GM23338 (cell line): ENCODE data around the gene KCNK10.

ENCODE experiments used
- EZH2 ChIP-seq: fragments of 200-600 bp; sonication (generic); IDR thresholded peaks from one replicate; pipeline ENCODE4 v1.8.0; 2017; ENCODE audit warnings: antibody characterized with exemption, mild to moderate bottlenecking, low read depth; ENCODE audit not compliant: unreplicated experiment
- NANOG ChIP-seq: IDR thresholded peaks from 2 replicates; pipeline ENCODE4 v1.6.1; 2016; ENCODE audit warnings: antibody characterized with exemption, borderline replicate concordance
- POLR2AphosphoS5 ChIP-seq: IDR thresholded peaks from 2 replicates; pipeline ENCODE4 v1.6.1; 2016; ENCODE audit warnings: antibody characterized with exemption, low read depth
- TF ChIP-seq, protein P1 (sequence below), 2 experiments: fragments of 200-600 bp in 1 of 2; sonication (generic) in 1 of 2; conservative IDR thresholded peaks; 2 replicates each; pipeline versions ENCODE4 v1.5.1 to v1.6.1; 2016 to 2017; ENCODE audit warnings: antibody characterized with exemption in 2 of 2, low read depth in 2 of 2, mild to moderate bottlenecking in 2 of 2, moderate library complexity in 1 of 2
- TF ChIP-seq, protein P2 (sequence below): fragments of 250-450 bp; sonication (Bioruptor Pico); IDR thresholded peaks from 2 replicates; pipeline ENCODE4 v1.5.0; 2020; ENCODE audit warnings: mild to moderate bottlenecking, moderate library complexity

GRCh38 chr14:88166616-88167015 lies 156.5 kb downstream of the KCNK10 start:
- TF ChIP-seq, protein P1, sequence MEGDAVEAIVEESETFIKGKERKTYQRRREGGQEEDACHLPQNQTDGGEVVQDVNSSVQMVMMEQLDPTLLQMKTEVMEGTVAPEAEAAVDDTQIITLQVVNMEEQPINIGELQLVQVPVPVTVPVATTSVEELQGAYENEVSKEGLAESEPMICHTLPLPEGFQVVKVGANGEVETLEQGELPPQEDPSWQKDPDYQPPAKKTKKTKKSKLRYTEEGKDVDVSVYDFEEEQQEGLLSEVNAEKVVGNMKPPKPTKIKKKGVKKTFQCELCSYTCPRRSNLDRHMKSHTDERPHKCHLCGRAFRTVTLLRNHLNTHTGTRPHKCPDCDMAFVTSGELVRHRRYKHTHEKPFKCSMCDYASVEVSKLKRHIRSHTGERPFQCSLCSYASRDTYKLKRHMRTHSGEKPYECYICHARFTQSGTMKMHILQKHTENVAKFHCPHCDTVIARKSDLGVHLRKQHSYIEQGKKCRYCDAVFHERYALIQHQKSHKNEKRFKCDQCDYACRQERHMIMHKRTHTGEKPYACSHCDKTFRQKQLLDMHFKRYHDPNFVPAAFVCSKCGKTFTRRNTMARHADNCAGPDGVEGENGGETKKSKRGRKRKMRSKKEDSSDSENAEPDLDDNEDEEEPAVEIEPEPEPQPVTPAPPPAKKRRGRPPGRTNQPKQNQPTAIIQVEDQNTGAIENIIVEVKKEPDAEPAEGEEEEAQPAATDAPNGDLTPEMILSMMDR (conservative IDR thresholded peaks at IDR 0.05; ENCODE audit: low read depth in 2 of 2), result no peak
- TF ChIP-seq POLR2AphosphoS5 (no peak), EZH2 (no peak), NANOG (no peak)
- TF ChIP-seq, protein P2, sequence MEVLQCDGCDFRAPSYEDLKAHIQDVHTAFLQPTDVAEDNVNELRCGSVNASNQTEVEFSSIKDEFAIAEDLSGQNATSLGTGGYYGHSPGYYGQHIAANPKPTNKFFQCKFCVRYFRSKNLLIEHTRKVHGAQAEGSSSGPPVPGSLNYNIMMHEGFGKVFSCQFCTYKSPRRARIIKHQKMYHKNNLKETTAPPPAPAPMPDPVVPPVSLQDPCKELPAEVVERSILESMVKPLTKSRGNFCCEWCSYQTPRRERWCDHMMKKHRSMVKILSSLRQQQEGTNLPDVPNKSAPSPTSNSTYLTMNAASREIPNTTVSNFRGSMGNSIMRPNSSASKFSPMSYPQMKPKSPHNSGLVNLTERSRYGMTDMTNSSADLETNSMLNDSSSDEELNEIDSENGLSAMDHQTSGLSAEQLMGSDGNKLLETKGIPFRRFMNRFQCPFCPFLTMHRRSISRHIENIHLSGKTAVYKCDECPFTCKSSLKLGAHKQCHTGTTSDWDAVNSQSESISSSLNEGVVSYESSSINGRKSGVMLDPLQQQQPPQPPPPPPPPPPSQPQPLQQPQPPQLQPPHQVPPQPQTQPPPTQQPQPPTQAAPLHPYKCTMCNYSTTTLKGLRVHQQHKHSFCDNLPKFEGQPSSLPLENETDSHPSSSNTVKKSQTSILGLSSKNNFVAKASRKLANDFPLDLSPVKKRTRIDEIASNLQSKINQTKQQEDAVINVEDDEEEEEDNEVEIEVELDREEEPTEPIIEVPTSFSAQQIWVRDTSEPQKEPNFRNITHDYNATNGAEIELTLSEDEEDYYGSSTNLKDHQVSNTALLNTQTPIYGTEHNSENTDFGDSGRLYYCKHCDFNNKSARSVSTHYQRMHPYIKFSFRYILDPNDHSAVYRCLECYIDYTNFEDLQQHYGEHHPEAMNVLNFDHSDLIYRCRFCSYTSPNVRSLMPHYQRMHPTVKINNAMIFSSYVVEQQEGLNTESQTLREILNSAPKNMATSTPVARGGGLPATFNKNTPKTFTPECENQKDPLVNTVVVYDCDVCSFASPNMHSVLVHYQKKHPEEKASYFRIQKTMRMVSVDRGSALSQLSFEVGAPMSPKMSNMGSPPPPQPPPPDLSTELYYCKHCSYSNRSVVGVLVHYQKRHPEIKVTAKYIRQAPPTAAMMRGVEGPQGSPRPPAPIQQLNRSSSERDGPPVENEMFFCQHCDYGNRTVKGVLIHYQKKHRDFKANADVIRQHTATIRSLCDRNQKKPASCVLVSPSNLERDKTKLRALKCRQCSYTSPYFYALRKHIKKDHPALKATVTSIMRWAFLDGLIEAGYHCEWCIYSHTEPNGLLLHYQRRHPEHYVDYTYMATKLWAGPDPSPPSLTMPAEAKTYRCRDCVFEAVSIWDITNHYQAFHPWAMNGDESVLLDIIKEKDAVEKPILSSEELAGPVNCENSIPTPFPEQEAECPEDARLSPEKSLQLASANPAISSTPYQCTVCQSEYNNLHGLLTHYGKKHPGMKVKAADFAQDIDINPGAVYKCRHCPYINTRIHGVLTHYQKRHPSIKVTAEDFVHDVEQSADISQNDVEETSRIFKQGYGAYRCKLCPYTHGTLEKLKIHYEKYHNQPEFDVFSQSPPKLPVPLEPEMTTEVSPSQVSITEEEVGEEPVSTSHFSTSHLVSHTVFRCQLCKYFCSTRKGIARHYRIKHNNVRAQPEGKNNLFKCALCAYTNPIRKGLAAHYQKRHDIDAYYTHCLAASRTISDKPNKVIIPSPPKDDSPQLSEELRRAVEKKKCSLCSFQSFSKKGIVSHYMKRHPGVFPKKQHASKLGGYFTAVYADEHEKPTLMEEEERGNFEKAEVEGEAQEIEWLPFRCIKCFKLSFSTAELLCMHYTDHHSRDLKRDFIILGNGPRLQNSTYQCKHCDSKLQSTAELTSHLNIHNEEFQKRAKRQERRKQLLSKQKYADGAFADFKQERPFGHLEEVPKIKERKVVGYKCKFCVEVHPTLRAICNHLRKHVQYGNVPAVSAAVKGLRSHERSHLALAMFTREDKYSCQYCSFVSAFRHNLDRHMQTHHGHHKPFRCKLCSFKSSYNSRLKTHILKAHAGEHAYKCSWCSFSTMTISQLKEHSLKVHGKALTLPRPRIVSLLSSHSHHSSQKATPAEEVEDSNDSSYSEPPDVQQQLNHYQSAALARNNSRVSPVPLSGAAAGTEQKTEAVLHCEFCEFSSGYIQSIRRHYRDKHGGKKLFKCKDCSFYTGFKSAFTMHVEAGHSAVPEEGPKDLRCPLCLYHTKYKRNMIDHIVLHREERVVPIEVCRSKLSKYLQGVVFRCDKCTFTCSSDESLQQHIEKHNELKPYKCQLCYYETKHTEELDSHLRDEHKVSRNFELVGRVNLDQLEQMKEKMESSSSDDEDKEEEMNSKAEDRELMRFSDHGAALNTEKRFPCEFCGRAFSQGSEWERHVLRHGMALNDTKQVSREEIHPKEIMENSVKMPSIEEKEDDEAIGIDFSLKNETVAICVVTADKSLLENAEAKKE, result no peak
